A549 (cell line): ENCODE measurements around the gene EIF4G3. TPM values are rescaled to one million over a fixed set of nuclear protein-coding genes. Genes with fewer than 3 reads are reported as not detected.
A peak's percentile ranks its signal among the peaks of the same experiment; 100 is the strongest.

Experiments
- ATAC-seq, 2 experiments: fragments of 200-7000 bp in 1 of 2; fragments of >200 bp in 1 of 2; cut with Nextera tagmentation in 1 of 2; cut with Tn5 transposase in 1 of 2; 3 replicates each; pipeline versions ENCODE4 v1.8.0 to v1.9.1; 2018 to 2020; ENCODE audit warnings: mild to moderate bottlenecking in 1 of 2, moderate library complexity in 1 of 2
- CTCF ChIA-PET: fragments of 300-600 bp; sonication (Branson Sonifier 250); formaldehyde crosslinking; extraction: SDS; loops from one replicate; lab custom pipeline; 2021; ENCODE audit warnings: antibody characterized with exemption, inconsistent platforms; lab: Yijun Ruan, JAX
- POLR2A ChIA-PET: fragments of 350-600 bp; formaldehyde crosslinking; extraction: SDS; loops from one replicate; lab custom pipeline; 2021; ENCODE audit warnings: antibody characterized with exemption, inconsistent platforms; lab: Yijun Ruan, JAX
- DNase-seq, 2 experiments: peaks; one replicate each; pipeline versions ENCODE4 v3.0.0 to v3.0.0-alpha.2; 2011 to 2016; ENCODE audit warnings: low read depth in 1 of 2, low spot score in 1 of 2
- FAIRE-seq: peaks from 2 replicates; lab custom pipeline; 2011; peaks lifted over from hg19 to GRCh38; lab: Jason Lieb, UNC
- H3K27ac ChIP-seq, 2 experiments: fragments of >200 bp; sonication (Bioruptor Twin); formaldehyde crosslinking; 3 replicates each; pipeline ENCODE4 v1.5.1; 2016 to 2017
- H3K4me1 ChIP-seq: fragments of >200 bp; sonication (Bioruptor Twin); formaldehyde crosslinking; 3 replicates; pipeline ENCODE4 v1.6.1; 2016
- H3K4me2 ChIP-seq: fragments of >200 bp; sonication (Bioruptor Twin); formaldehyde crosslinking; 3 replicates; pipeline ENCODE4 v1.6.1; 2016
- H3K4me3 ChIP-seq: fragments of >200 bp; sonication (Bioruptor Twin); formaldehyde crosslinking; 3 replicates; pipeline ENCODE4 v1.5.1; 2016
- H3K9me3 ChIP-seq: fragments of >200 bp; sonication (Bioruptor Twin); formaldehyde crosslinking; 3 replicates; pipeline ENCODE4 v1.6.1; 2016
- ATOH8 ChIP-seq: fragments of 250-450 bp; sonication (Bioruptor Pico); IDR thresholded peaks from 2 replicates; pipeline ENCODE4 v1.5.0; 2020; ENCODE audit warnings: low read depth, mild to moderate bottlenecking, moderate library complexity
- BCL3 ChIP-seq: fragments of >200 bp; sonication (Bioruptor Twin); formaldehyde crosslinking; IDR thresholded peaks from 3 replicates; pipeline ENCODE4 v1.6.1; 2016
- BHLHE40 ChIP-seq: IDR thresholded peaks from 2 replicates; pipeline ENCODE4 v1.6.1; 2012; ENCODE audit warnings: low read depth, low read length, inconsistent platforms
- CBX2 ChIP-seq: fragments of 200-600 bp; sonication (generic); IDR thresholded peaks from 2 replicates; pipeline ENCODE4 v1.6.1; 2016; ENCODE audit warnings: low read depth, mild to moderate bottlenecking, borderline replicate concordance
- CEBPB ChIP-seq, 2 experiments: fragments of >200 bp in 1 of 2; sonication (Bioruptor Twin) in 1 of 2; formaldehyde crosslinking in 1 of 2; IDR thresholded peaks; 2 replicates each; pipeline ENCODE4 v1.6.1; 2012 to 2016
- CTCF ChIP-seq: fragments of >200 bp; sonication (Bioruptor Twin); formaldehyde crosslinking; IDR thresholded peaks from 3 replicates; pipeline ENCODE4 v1.5.1; 2016
- EHF ChIP-seq: fragments of 250-450 bp; sonication (Bioruptor Pico); IDR thresholded peaks from 2 replicates; pipeline ENCODE4 v1.5.0; 2020; ENCODE audit warnings: mild to moderate bottlenecking
- EP300 ChIP-seq, 2 experiments: fragments of >200 bp; sonication (Bioruptor Twin); formaldehyde crosslinking; IDR thresholded peaks; 2 replicates in 1 of 2; 3 replicates in 1 of 2; pipeline ENCODE4 v1.6.1; 2016 to 2017
- FOSB ChIP-seq: fragments of 250-450 bp; sonication (Bioruptor Pico); IDR thresholded peaks from 2 replicates; pipeline ENCODE4 v1.5.0; 2020; ENCODE audit warnings: mild to moderate bottlenecking, moderate library complexity
- FOXS1 ChIP-seq: fragments of 250-450 bp; sonication (Bioruptor Pico); IDR thresholded peaks from 2 replicates; pipeline ENCODE4 v1.5.0; 2020; ENCODE audit warnings: mild to moderate bottlenecking, moderate library complexity
- HDAC2 ChIP-seq: fragments of 200-600 bp; sonication (generic); IDR thresholded peaks from 2 replicates; pipeline ENCODE4 v1.6.1; 2016
- HES2 ChIP-seq: fragments of >200 bp; sonication (Bioruptor Twin); formaldehyde crosslinking; IDR thresholded peaks from 2 replicates; pipeline ENCODE4 v1.6.1; 2016
- HMGXB4 ChIP-seq: fragments of 250-450 bp; sonication (Bioruptor Pico); IDR thresholded peaks from 2 replicates; pipeline ENCODE4 v1.5.0; 2021; ENCODE audit warnings: mild to moderate bottlenecking, moderate library complexity, borderline replicate concordance
- JUN ChIP-seq, 2 experiments: fragments of >200 bp; sonication (Bioruptor Twin); formaldehyde crosslinking; IDR thresholded peaks; 2 replicates in 1 of 2; 3 replicates in 1 of 2; pipeline ENCODE4 v1.6.1; 2016 to 2017
- KDM1A ChIP-seq: fragments of 200-600 bp; sonication (generic); IDR thresholded peaks from 2 replicates; pipeline ENCODE4 v1.6.1; 2016; ENCODE audit warnings: low read depth, mild to moderate bottlenecking
- KDM5A ChIP-seq: fragments of 200-600 bp; sonication (generic); IDR thresholded peaks from 2 replicates; pipeline ENCODE4 v1.6.1; 2016; ENCODE audit warnings: antibody characterized with exemption, mild to moderate bottlenecking
- MAFK ChIP-seq: fragments of 450-650 bp; IDR thresholded peaks from 2 replicates; pipeline ENCODE4 v1.6.1; 2014; ENCODE audit not compliant: partially characterized antibody
- MAX ChIP-seq: IDR thresholded peaks from 2 replicates; pipeline ENCODE4 v1.6.1; 2012
- NFE2L2 ChIP-seq: fragments of 150-350 bp; conservative IDR thresholded peaks from 2 replicates; pipeline ENCODE4 v1.6.1; 2014; ENCODE audit warnings: low read length
- PBX3 ChIP-seq: IDR thresholded peaks from 2 replicates; pipeline ENCODE4 v1.6.1; 2012
- POLR2A ChIP-seq: IDR thresholded peaks from 2 replicates; pipeline ENCODE4 v1.6.1; 2012; ENCODE audit warnings: mild to moderate bottlenecking, low read length
- RAD21 ChIP-seq, 2 experiments: fragments of >200 bp in 1 of 2; sonication (Bioruptor Twin) in 1 of 2; formaldehyde crosslinking in 1 of 2; IDR thresholded peaks in 1 of 2; conservative IDR thresholded peaks in 1 of 2; 2 replicates in 1 of 2; 3 replicates in 1 of 2; pipeline ENCODE4 v1.6.1; 2012 to 2018; ENCODE audit warnings: inconsistent platforms in 1 of 2
- TFCP2L1 ChIP-seq: fragments of 250-450 bp; sonication (Bioruptor Pico); IDR thresholded peaks from 2 replicates; pipeline ENCODE4 v1.5.0; 2021; ENCODE audit warnings: mild to moderate bottlenecking
- ZC3H11A ChIP-seq: fragments of 450-650 bp; IDR thresholded peaks from 2 replicates; pipeline ENCODE4 v1.6.1; 2014; ENCODE audit warnings: antibody characterized with exemption, mild to moderate bottlenecking
- WGBS: methylation state at CpG from one replicate; pipeline ENCODE4 v1.1.6; 2017; ENCODE audit errors: missing lambda C conversion rate; 5-methylcytosine and 5-hydroxymethylcytosine counted together
- polyA plus RNA-seq, 4 experiments: library from polyadenylated mRNA; depleted of rRNA in 3 of 4; stranded (reverse); fragments of >200 nt; fragmentation: RNase III in 1 of 4; extraction: RNeasy Plus Mini Kit Qiagen cat#74134 plus additional on column Dnase treatment in 1 of 4; gene quantifications; 2 replicates in 3 of 4; 3 replicates in 1 of 4; pipeline ENCODE4 v1.2.3, GENCODE V29; 2011 to 2017

EIF4G3 gene
- polyA plus RNA-seq, 2 of the 4 experiments (the other 2 are of a cell fraction) = 25.0 to 51.3 TPM

GRCh38 chr1:21021311-21021710 is 155.4 kb downstream of the EIF4G3 start:
- POLR2A ChIA-PET = no interaction called here
- peak overlapping the region; percentile 88 for H3K4me2 ChIP-seq
- H3K4me1 ChIP-seq = peaks cover 61% of the 10 kb centered on the region
- TF ChIP-seq CEBPB (IDR thresholded peaks at IDR 0.05) (no peak), HMGXB4 (no peak), RAD21 (conservative IDR thresholded peaks at IDR 0.05 in 1 of 2, IDR thresholded peaks at IDR 0.05 in 1 of 2) (no peak), POLR2A (no peak), KDM1A (no peak), HDAC2 (no peak), JUN (IDR thresholded peaks at IDR 0.05) (no peak), HES2 (no peak), KDM5A (no peak), CTCF (no peak), TFCP2L1 (CRISPR knock-in tag) (no peak), CBX2 (no peak), FOXS1 (CRISPR knock-in tag) (no peak), MAX (no peak), ZC3H11A (no peak), BCL3 (no peak), EP300 (IDR thresholded peaks at IDR 0.05) (no peak), BHLHE40 (no peak), EHF (CRISPR knock-in tag) (no peak), NFE2L2 (no peak)
- no peak for FAIRE-seq
- H3K9me3 ChIP-seq = no peaks in the 10 kb centered on the region
- ATAC-seq = no peak
- no peak overlapping the region for H3K4me3 ChIP-seq
- CTCF ChIA-PET = no interaction called here
- peak overlapping the region; percentile 93 to 95 for H3K27ac ChIP-seq
- 91% methylated on average over 4 of the region's 4 CpGs for WGBS
- DNase-seq = no peak

GRCh38 chr1:21020151-21020550 is 156.5 kb downstream of the EIF4G3 start:
- TF ChIP-seq MAFK = no peak
- TF ChIP-seq FOSB = no peak
- TF ChIP-seq PBX3 = no peak
- TF ChIP-seq ATOH8 (CRISPR knock-in tag) = no peak
- ATAC-seq (no peak), DNase-seq (no peak), FAIRE-seq (no peak)
- POLR2A ChIA-PET = no interaction called here
- H3K4me3 ChIP-seq = no peak overlapping the region
- peaks cover 56% of the 10 kb centered on the region for H3K4me1 ChIP-seq
- 94% methylated on average over 3 of the region's 3 CpGs for WGBS
- H3K9me3 ChIP-seq = no peaks in the 10 kb centered on the region
- peak overlapping the region in 1 of 2 experiments; percentile 46; a peak in 2 of 6 replicates for H3K27ac ChIP-seq
- CTCF ChIA-PET = no interaction called here
- H3K4me2 ChIP-seq = no peak overlapping the region
